HepG2 (cell line): ENCODE results near the gene SPG7. TPM values are rescaled to one million over a fixed set of nuclear protein-coding genes. Genes with fewer than 3 reads are reported as not detected.

Experiments used
- AGO1 ChIP-seq: fragments of 200-400 bp; formaldehyde crosslinking; IDR thresholded peaks from 2 replicates; pipeline ENCODE4 v1.6.1; 2017; ENCODE audit warnings: mild to moderate bottlenecking, low read depth, low read length, moderate library complexity; ENCODE audit not compliant: poor library complexity, severe bottlenecking
- ARNT2 ChIP-seq: sonication (generic); formaldehyde crosslinking; IDR thresholded peaks from 2 replicates; pipeline ENCODE4 v1.8.0; 2022; ENCODE audit warnings: mild to moderate bottlenecking, low read depth, missing genetic modification reagents, moderate library complexity
- DR1 ChIP-seq: sonication (generic); formaldehyde crosslinking; IDR thresholded peaks from 2 replicates; pipeline ENCODE4 v1.8.0; 2021; ENCODE audit warnings: mild to moderate bottlenecking, missing genetic modification reagents, inconsistent platforms
- ELF1 ChIP-seq: sonication (generic); formaldehyde crosslinking; IDR thresholded peaks from 2 replicates; pipeline ENCODE4 v1.4.0; 2020; ENCODE audit warnings: missing genetic modification reagents
- ELK4 ChIP-seq: sonication (generic); formaldehyde crosslinking; IDR thresholded peaks from 2 replicates; pipeline ENCODE4 v1.9.0; 2021; ENCODE audit warnings: missing genetic modification reagents, borderline replicate concordance
- KDM4B ChIP-seq: sonication (generic); formaldehyde crosslinking; IDR thresholded peaks from 2 replicates; pipeline ENCODE4 v1.4.0; 2020; ENCODE audit warnings: missing genetic modification reagents
- NCOR1 ChIP-seq: fragments of 200-600 bp; sonication (generic); IDR thresholded peaks from 2 replicates; pipeline ENCODE4 v1.7.0; 2017; ENCODE audit warnings: antibody characterized with exemption, low read length, borderline replicate concordance
- RFXANK ChIP-seq: IDR thresholded peaks from 2 replicates; pipeline ENCODE4 v1.6.1; 2016
- SP2 ChIP-seq: sonication (generic); formaldehyde crosslinking; IDR thresholded peaks from 2 replicates; pipeline ENCODE4 v1.5.1; 2020; ENCODE audit warnings: mild to moderate bottlenecking, missing genetic modification reagents
- ZBTB33 ChIP-seq: sonication (generic); formaldehyde crosslinking; IDR thresholded peaks from 2 replicates; pipeline ENCODE4 v1.4.0; 2020; ENCODE audit warnings: missing genetic modification reagents
- ZNF788 ChIP-seq: sonication (generic); formaldehyde crosslinking; IDR thresholded peaks from 2 replicates; pipeline ENCODE4 v1.5.0; 2020; ENCODE audit warnings: mild to moderate bottlenecking, missing genetic modification reagents, borderline replicate concordance
- polyA plus RNA-seq, 8 experiments: library from polyadenylated mRNA; depleted of rRNA in 3 of 8; stranded (reverse) in 7 of 8; unstranded in 1 of 8; fragments of >200 nt; fragmentation: Illumina TruSeq in 4 of 8; extraction: Trizol in 4 of 8; gene quantifications; 2 replicates each; pipeline versions ENCODE4 v1.2.1 to v1.2.3, GENCODE V29; 2011 to 2016; ENCODE audit warnings: low read depth in 4 of 8, missing spikeins in 1 of 8, mixed read lengths in 1 of 8; ENCODE audit not compliant: insufficient read depth in 1 of 8
- total RNA-seq, 5 experiments: library from RNA; depleted of rRNA; stranded (reverse); fragments of >200 nt; fragmentation: Illumina TruSeq; extraction: Trizol; gene quantifications; 2 replicates each; pipeline ENCODE4 v1.2.3, GENCODE V29; 2016; ENCODE audit warnings: low read depth in 1 of 5
- TF ChIP-seq, protein P1 (sequence below): sonication (generic); formaldehyde crosslinking; IDR thresholded peaks from 2 replicates; pipeline ENCODE4 v1.5.1; 2020; ENCODE audit warnings: missing genetic modification reagents, mild to moderate bottlenecking, borderline replicate concordance
- TF ChIP-seq, protein P2 (sequence below): sonication (generic); formaldehyde crosslinking; IDR thresholded peaks from 2 replicates; pipeline ENCODE4 v1.5.0; 2020; ENCODE audit warnings: missing genetic modification reagents
- TF ChIP-seq, protein P3 (sequence below): sonication (generic); formaldehyde crosslinking; IDR thresholded peaks from 2 replicates; pipeline ENCODE4 v1.4.0; 2020; ENCODE audit warnings: missing genetic modification reagents, borderline replicate concordance
- TF ChIP-seq, protein P4 (sequence below): sonication (generic); formaldehyde crosslinking; IDR thresholded peaks from 2 replicates; pipeline ENCODE4 v1.4.0; 2020; ENCODE audit warnings: missing genetic modification reagents, borderline replicate concordance

Gene SPG7
- total and polyA plus RNA-seq, 2 of the 13 experiments (the other 11 are each of a cell fraction or from before 2014, with no cell fraction given): 66.0 to 136 TPM

GRCh38 chr16:89490439-89491237 is 17.6 kb upstream of the SPG7 start, which contains the start of gene ANKRD11 (continued):
- TF ChIP-seq, protein P1, sequence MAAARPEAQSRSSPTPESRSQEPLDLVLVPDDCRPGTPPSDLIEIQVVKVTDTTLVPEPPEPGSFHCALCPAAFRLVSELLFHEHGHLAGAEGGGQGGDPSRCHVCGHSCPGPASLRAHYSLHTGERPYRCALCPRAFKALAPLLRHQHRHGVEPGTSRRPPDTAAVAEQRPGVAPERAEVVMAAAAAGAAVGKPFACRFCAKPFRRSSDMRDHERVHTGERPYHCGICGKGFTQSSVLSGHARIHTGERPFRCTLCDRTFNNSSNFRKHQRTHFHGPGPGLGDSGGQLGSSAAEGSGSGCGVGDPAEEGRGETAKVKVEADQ: peak; percentile 82; the same call in 1 of the 2 replicates
- TF ChIP-seq ELK4 (0 out of 2 replicates have a peak, but pooled peaks have one; percentile 57), DR1 (peak; percentile 88), SP2 (CRISPR knock-in tag) (peak; percentile 100), ELF1 (CRISPR knock-in tag) (peak; percentile 99), ZNF788 (CRISPR knock-in tag) (peak; percentile 84; the same call in 1 of the 2 replicates), RFXANK (CRISPR knock-in tag) (peak; percentile 70; the same call in 1 of the 2 replicates), AGO1 (peak; percentile 79), NCOR1 (no peak), ARNT2 (CRISPR knock-in tag) (peak; percentile 61), ZBTB33 (0 out of 2 replicates have a peak, but pooled peaks have one; percentile 18), KDM4B (CRISPR knock-in tag) (0 out of 2 replicates have a peak, but pooled peaks have one; percentile 55)
- TF ChIP-seq, protein P2, sequence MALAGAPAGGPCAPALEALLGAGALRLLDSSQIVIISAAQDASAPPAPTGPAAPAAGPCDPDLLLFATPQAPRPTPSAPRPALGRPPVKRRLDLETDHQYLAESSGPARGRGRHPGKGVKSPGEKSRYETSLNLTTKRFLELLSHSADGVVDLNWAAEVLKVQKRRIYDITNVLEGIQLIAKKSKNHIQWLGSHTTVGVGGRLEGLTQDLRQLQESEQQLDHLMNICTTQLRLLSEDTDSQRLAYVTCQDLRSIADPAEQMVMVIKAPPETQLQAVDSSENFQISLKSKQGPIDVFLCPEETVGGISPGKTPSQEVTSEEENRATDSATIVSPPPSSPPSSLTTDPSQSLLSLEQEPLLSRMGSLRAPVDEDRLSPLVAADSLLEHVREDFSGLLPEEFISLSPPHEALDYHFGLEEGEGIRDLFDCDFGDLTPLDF (CRISPR knock-in tag): peak; percentile 67
- TF ChIP-seq, protein P3, sequence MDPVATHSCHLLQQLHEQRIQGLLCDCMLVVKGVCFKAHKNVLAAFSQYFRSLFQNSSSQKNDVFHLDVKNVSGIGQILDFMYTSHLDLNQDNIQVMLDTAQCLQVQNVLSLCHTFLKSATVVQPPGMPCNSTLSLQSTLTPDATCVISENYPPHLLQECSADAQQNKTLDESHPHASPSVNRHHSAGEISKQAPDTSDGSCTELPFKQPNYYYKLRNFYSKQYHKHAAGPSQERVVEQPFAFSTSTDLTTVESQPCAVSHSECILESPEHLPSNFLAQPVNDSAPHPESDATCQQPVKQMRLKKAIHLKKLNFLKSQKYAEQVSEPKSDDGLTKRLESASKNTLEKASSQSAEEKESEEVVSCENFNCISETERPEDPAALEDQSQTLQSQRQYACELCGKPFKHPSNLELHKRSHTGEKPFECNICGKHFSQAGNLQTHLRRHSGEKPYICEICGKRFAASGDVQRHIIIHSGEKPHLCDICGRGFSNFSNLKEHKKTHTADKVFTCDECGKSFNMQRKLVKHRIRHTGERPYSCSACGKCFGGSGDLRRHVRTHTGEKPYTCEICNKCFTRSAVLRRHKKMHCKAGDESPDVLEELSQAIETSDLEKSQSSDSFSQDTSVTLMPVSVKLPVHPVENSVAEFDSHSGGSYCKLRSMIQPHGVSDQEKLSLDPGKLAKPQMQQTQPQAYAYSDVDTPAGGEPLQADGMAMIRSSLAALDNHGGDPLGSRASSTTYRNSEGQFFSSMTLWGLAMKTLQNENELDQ (CRISPR knock-in tag): no peak; the same call in 1 of the 2 replicates
- TF ChIP-seq, protein P4, sequence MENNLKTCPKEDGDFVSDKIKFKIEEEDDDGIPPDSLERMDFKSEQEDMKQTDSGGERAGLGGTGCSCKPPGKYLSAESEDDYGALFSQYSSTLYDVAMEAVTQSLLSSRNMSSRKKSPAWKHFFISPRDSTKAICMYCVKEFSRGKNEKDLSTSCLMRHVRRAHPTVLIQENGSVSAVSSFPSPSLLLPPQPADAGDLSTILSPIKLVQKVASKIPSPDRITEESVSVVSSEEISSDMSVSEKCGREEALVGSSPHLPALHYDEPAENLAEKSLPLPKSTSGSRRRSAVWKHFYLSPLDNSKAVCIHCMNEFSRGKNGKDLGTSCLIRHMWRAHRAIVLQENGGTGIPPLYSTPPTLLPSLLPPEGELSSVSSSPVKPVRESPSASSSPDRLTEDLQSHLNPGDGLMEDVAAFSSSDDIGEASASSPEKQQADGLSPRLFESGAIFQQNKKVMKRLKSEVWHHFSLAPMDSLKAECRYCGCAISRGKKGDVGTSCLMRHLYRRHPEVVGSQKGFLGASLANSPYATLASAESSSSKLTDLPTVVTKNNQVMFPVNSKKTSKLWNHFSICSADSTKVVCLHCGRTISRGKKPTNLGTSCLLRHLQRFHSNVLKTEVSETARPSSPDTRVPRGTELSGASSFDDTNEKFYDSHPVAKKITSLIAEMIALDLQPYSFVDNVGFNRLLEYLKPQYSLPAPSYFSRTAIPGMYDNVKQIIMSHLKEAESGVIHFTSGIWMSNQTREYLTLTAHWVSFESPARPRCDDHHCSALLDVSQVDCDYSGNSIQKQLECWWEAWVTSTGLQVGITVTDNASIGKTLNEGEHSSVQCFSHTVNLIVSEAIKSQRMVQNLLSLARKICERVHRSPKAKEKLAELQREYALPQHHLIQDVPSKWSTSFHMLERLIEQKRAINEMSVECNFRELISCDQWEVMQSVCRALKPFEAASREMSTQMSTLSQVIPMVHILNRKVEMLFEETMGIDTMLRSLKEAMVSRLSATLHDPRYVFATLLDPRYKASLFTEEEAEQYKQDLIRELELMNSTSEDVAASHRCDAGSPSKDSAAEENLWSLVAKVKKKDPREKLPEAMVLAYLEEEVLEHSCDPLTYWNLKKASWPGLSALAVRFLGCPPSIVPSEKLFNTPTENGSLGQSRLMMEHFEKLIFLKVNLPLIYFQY (CRISPR knock-in tag): peak; percentile 26; the same call in 1 of the 2 replicates
